Liver (tissue), 9 donors: Measurements from ENCODE around the gene SUSD4. TPM values are rescaled to one million over a fixed set of nuclear protein-coding genes. Genes with fewer than 3 reads are reported as not detected.
"Not testable (repeated sequence)": the region's sequence is repeated elsewhere in the genome, so short reads cannot be mapped to it uniquely, and the experiment has no call there.

ENCODE experiments used
- DNase-seq: peaks from one replicate; pipeline ENCODE4 v3.0.0-alpha.2; 2017; ENCODE audit warnings: low spot score
- H3K27ac ChIP-seq, 2 donors: one replicate each; pipeline ENCODE4 v1.7.0; 2013; ENCODE audit warnings: inconsistent platforms in 2 of 2, low read length in 2 of 2, control low read depth in 1 of 2, low read depth in 1 of 2, mild to moderate bottlenecking in 1 of 2
- H3K27me3 ChIP-seq, 4 donors: one replicate each; pipeline versions ENCODE4 v1.6.1 to v1.7.0; 2013; ENCODE audit warnings: low read length in 3 of 4, inconsistent platforms in 1 of 4, mild to moderate bottlenecking in 1 of 4, moderate library complexity in 1 of 4; ENCODE audit not compliant: control insufficient read depth in 4 of 4, insufficient read depth in 4 of 4
- H3K36me3 ChIP-seq, 4 donors: one replicate each; pipeline versions ENCODE4 v1.6.1 to v1.7.0; 2013; ENCODE audit warnings: low read length in 3 of 4, mild to moderate bottlenecking in 3 of 4, low read depth in 1 of 4, moderate library complexity in 1 of 4; ENCODE audit not compliant: control insufficient read depth in 4 of 4, insufficient read depth in 3 of 4
- H3K4me1 ChIP-seq, 4 donors: one replicate each; pipeline versions ENCODE4 v1.6.1 to v1.7.0; 2013; ENCODE audit warnings: low read length in 3 of 4, mild to moderate bottlenecking in 3 of 4, moderate library complexity in 1 of 4; ENCODE audit not compliant: control insufficient read depth in 4 of 4, insufficient read depth in 4 of 4
- H3K4me3 ChIP-seq, 3 donors: one replicate each; pipeline versions ENCODE4 v1.6.1 to v1.7.0; 2013; ENCODE audit warnings: low read length in 3 of 3, control low read depth in 1 of 3, low read depth in 1 of 3, mild to moderate bottlenecking in 1 of 3
- H3K9ac ChIP-seq, 2 donors: one replicate each; pipeline ENCODE4 v1.7.0; 2013; ENCODE audit warnings: low read length in 2 of 2, mild to moderate bottlenecking in 2 of 2, moderate library complexity in 2 of 2, control low read depth in 1 of 2, low read depth in 1 of 2
- H3K9me3 ChIP-seq, 4 donors: one replicate each; pipeline versions ENCODE4 v1.6.1 to v1.7.0; 2013; ENCODE audit warnings: low read length in 3 of 4; ENCODE audit not compliant: control insufficient read depth in 4 of 4
- EGR1 ChIP-seq, 2 donors: IDR thresholded peaks; 2 replicates each; pipeline ENCODE4 v1.6.1; 2016 to 2018; ENCODE audit warnings: antibody characterized with exemption in 2 of 2, low read depth in 2 of 2
- FOXA1 ChIP-seq: IDR thresholded peaks from 2 replicates; pipeline ENCODE4 v1.6.1; 2016; ENCODE audit warnings: antibody characterized with exemption
- FOXA2 ChIP-seq: IDR thresholded peaks from 2 replicates; pipeline ENCODE4 v1.6.1; 2016; ENCODE audit warnings: antibody characterized with exemption
- GABPA ChIP-seq, 2 donors: IDR thresholded peaks in 1 of 2; conservative IDR thresholded peaks in 1 of 2; 2 replicates each; pipeline ENCODE4 v1.6.1; 2016; ENCODE audit warnings: antibody characterized with exemption in 2 of 2, mild to moderate bottlenecking in 1 of 2, moderate library complexity in 1 of 2
- HNF4A ChIP-seq, 2 donors: conservative IDR thresholded peaks; 2 replicates each; pipeline ENCODE4 v1.6.1; 2016; ENCODE audit warnings: antibody characterized with exemption in 2 of 2, mild to moderate bottlenecking in 2 of 2
- HNF4G ChIP-seq: IDR thresholded peaks from 2 replicates; pipeline ENCODE4 v1.6.1; 2016; ENCODE audit warnings: antibody characterized with exemption
- JUND ChIP-seq, 2 donors: IDR thresholded peaks; 2 replicates each; pipeline ENCODE4 v1.6.1; 2016; ENCODE audit warnings: antibody characterized with exemption in 2 of 2
- MAX ChIP-seq: IDR thresholded peaks from 2 replicates; pipeline ENCODE4 v1.6.1; 2016; ENCODE audit warnings: antibody characterized with exemption
- NR2F2 ChIP-seq: IDR thresholded peaks from 2 replicates; pipeline ENCODE4 v1.6.1; 2016; ENCODE audit warnings: antibody characterized with exemption
- RAD21 ChIP-seq, 2 donors: IDR thresholded peaks; 2 replicates each; pipeline ENCODE4 v1.6.1; 2016; ENCODE audit warnings: antibody characterized with exemption in 2 of 2, mild to moderate bottlenecking in 2 of 2
- RXRA ChIP-seq, 2 donors: IDR thresholded peaks; 2 replicates each; pipeline ENCODE4 v1.6.1; 2017 to 2018; ENCODE audit warnings: antibody characterized with exemption in 2 of 2, mild to moderate bottlenecking in 1 of 2
- SP1 ChIP-seq: IDR thresholded peaks from 2 replicates; pipeline ENCODE4 v1.6.1; 2018; ENCODE audit warnings: antibody characterized with exemption, mild to moderate bottlenecking
- TAF1 ChIP-seq: conservative IDR thresholded peaks from 2 replicates; pipeline ENCODE4 v1.6.1; 2016; ENCODE audit warnings: antibody characterized with exemption, mild to moderate bottlenecking
- YY1 ChIP-seq: IDR thresholded peaks from 2 replicates; pipeline ENCODE4 v1.6.1; 2016; ENCODE audit warnings: antibody characterized with exemption, mild to moderate bottlenecking
- ZBTB33 ChIP-seq: IDR thresholded peaks from 2 replicates; pipeline ENCODE4 v1.6.1; 2016; ENCODE audit warnings: antibody characterized with exemption
- WGBS: extraction: QIAGEN DNeasy Blood & Tissue Kit; methylation state at CpG from one replicate; pipeline ENCODE4 v1.1.7; 2013; 5-methylcytosine and 5-hydroxymethylcytosine counted together
- polyA plus RNA-seq, 2 donors: library from polyadenylated mRNA; stranded (reverse) in 1 of 2; unstranded in 1 of 2; fragments of 200-250 nt in 1 of 2; fragments of >200 nt in 1 of 2; fragmentation: Nextera tagmentation in 1 of 2; extraction: Ambion mirVana in 1 of 2; gene quantifications; one replicate each; pipeline versions ENCODE4 v1.2.1 to v1.2.3, GENCODE V29; 2013 to 2015
- total RNA-seq, 2 donors: library from RNA; depleted of rRNA; stranded (reverse); fragments of >200 nt; gene quantifications; one replicate each; pipeline ENCODE4 v1.2.3, GENCODE V29; 2014
- TF ChIP-seq, protein P1 (sequence below): fragments of 150-350 bp; IDR thresholded peaks from 2 replicates; pipeline ENCODE4 v1.5.1; 2017; ENCODE audit warnings: improper control_type of control experiment, low read depth, low read length; ENCODE audit not compliant: missing input control
- TF ChIP-seq, protein P2 (sequence below): IDR thresholded peaks from 2 replicates; pipeline ENCODE4 v1.6.1; 2016; ENCODE audit warnings: antibody characterized with exemption
- donor health status: healthy.
- donor health status: healthy.
- donor health status: healthy.
- donor health status: healthy.
- donor health status: healthy.

Gene SUSD4
- total and polyA plus RNA-seq, 4 donors: 1.1 to 3.8 (median 1.8) TPM

DNA sequence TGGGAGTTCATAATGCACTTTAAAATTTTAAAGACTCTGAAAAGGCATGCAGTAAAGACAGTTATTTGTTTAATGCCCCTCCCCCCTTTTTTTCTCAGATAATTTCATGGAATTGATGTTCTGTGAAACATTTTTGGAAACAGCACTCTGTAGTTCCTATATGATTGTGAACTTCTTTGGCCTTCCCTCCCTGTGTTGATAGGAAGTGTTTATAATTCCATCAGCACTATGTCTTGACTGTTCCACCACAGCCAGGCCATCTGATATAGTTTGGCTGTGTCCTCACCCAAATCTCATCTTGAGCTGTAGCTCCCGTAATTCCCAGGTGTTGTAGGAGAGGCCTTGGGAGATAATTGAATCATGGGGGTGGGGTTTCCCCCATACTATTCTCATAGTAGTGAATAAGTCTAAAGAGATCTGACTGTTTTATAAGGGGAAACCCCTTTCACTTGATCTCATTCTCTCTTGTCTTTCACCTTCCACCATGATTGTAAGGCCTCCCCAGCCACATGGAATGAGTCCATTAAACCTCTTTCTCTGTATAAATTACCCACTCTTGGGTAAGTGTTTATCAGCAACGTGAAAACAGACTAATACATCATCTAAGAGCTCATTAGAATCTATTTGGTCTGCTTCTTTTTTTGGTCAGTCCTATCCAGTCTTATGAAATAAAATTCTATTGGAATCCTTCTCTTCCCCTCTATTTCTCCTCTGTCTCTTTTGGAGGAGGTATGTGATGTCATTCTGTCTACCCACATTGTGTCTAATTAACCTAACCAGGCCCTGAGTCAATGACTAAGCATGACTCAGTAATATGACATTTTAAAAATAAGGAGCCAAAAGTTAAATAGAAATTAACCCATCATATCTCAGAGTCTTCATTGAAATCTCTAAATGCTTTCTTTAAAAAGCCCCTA is 38.2 kb upstream of the SUSD4 start (continued):
- TF ChIP-seq ZBTB33: no peak
- no peak for TF ChIP-seq NR2F2
- no peak for TF ChIP-seq MAX
- TF ChIP-seq, protein P1, sequence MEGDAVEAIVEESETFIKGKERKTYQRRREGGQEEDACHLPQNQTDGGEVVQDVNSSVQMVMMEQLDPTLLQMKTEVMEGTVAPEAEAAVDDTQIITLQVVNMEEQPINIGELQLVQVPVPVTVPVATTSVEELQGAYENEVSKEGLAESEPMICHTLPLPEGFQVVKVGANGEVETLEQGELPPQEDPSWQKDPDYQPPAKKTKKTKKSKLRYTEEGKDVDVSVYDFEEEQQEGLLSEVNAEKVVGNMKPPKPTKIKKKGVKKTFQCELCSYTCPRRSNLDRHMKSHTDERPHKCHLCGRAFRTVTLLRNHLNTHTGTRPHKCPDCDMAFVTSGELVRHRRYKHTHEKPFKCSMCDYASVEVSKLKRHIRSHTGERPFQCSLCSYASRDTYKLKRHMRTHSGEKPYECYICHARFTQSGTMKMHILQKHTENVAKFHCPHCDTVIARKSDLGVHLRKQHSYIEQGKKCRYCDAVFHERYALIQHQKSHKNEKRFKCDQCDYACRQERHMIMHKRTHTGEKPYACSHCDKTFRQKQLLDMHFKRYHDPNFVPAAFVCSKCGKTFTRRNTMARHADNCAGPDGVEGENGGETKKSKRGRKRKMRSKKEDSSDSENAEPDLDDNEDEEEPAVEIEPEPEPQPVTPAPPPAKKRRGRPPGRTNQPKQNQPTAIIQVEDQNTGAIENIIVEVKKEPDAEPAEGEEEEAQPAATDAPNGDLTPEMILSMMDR: no peak

DNA sequence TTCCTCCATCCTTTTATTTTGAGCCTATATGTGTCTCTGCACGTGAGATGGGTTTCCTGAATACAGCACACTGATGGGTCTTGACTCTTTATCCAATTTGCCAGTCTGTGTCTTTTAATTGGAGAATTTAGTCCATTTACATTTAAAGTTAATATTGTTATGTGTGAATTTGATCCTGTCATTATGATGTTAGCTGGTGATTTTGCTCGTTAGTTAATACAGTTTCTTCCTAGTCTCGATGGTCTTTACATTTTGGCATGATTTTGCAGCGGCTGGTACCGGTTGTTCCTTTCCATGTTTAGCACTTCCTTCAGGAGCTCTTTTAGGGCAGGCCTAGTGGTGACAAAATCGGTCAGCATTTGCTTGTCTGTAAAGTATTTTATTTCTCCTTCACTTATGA is 35.4 kb upstream of the SUSD4 start:
- H3K4me1 ChIP-seq, H3K27ac ChIP-seq, H3K27me3 ChIP-seq, DNase-seq, H3K9ac ChIP-seq, H3K36me3 ChIP-seq, H3K4me3 ChIP-seq, H3K9me3 ChIP-seq: not testable (repeated sequence)
- 90% methylated on average over 4 of the region's 6 CpGs for WGBS

DNA sequence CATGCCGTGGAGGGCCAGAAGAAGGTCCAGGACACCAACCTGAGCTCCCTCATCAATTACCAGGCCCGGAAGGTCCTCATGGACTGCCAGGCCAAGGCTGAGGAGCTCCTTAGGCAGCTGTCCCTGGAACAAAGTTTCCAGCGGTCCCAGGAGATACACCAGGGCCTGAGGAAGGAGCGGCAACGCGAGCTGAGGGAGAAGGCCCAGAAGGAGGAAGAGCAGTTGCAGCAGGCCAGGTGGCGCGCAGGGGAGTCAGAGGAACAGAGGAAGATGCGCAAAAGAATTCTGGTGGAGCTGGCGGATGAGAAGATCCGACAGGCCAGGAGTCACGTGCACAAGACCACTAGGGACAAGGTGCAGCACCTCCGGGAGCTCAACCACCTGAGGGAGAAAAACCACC is 30.7 kb upstream of the SUSD4 start:
- Histone ChIP-seq H3K27me3 (peaks cover 0 to 3% (median 0%) of the 10 kb centered on the region in 4 donors), H3K9me3 (peaks cover 0 to 3% (median 0%) of the 10 kb centered on the region in 4 donors), H3K4me3 (no peak overlapping the region), H3K9ac (no peak overlapping the region), H3K4me1 (peaks cover 0 to 5% (median 3%) of the 10 kb centered on the region in 4 donors), H3K27ac (no peak overlapping the region), H3K36me3 (no peaks in the 10 kb centered on the region)
- DNase-seq: no peak
- WGBS: 93% methylated on average over 13 of the region's 13 CpGs
- TF ChIP-seq HNF4G (no peak), RAD21 (IDR thresholded peaks at IDR 0.05) (no peak), GABPA (IDR thresholded peaks at IDR 0.05 in 1 of 2, conservative IDR thresholded peaks at IDR 0.05 in 1 of 2) (no peak), JUND (IDR thresholded peaks at IDR 0.05) (no peak), SP1 (no peak), YY1 (no peak), ZBTB33 (no peak), FOXA2 (no peak), EGR1 (IDR thresholded peaks at IDR 0.05; ENCODE audit: low read depth in 2 of 2) (no peak), FOXA1 (no peak), NR2F2 (no peak), TAF1 (no peak), RXRA (IDR thresholded peaks at IDR 0.05) (no peak), HNF4A (conservative IDR thresholded peaks at IDR 0.05) (no peak)
- TF ChIP-seq, protein P2, sequence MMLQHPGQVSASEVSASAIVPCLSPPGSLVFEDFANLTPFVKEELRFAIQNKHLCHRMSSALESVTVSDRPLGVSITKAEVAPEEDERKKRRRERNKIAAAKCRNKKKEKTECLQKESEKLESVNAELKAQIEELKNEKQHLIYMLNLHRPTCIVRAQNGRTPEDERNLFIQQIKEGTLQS: no peak
- TF ChIP-seq, protein P1: no peak
